HepG2 (cell line): ENCODE results near the gene PTEN. TPM values are rescaled to one million over a fixed set of nuclear protein-coding genes. Genes with fewer than 3 reads are reported as not detected.

ENCODE experiments used
- PCBP2 ChIP-seq: fragments of 200-400 bp; formaldehyde crosslinking; optimal IDR thresholded peaks from 2 replicates; pipeline ENCODE3; 2018; ENCODE audit warnings: low read length, low read depth; ENCODE audit not compliant: poor library complexity, severe bottlenecking
- PPARG ChIP-seq: conservative IDR thresholded peaks from 2 replicates; pipeline ENCODE4 v1.6.1; 2016; ENCODE audit warnings: missing biosample characterization, missing genetic modification reagents
- ZBTB20 ChIP-seq: sonication (generic); formaldehyde crosslinking; IDR thresholded peaks from 2 replicates; pipeline ENCODE4 v1.8.1; 2023; ENCODE audit warnings: missing genetic modification reagents, low read depth, mild to moderate bottlenecking, borderline replicate concordance
- ZBTB38 ChIP-seq: sonication (generic); formaldehyde crosslinking; IDR thresholded peaks from 2 replicates; pipeline ENCODE4 v1.5.1; 2020; ENCODE audit warnings: mild to moderate bottlenecking, missing genetic modification reagents
- ZFAT ChIP-seq: sonication (generic); formaldehyde crosslinking; conservative IDR thresholded peaks from 2 replicates; pipeline ENCODE4 v1.8.1; 2023; ENCODE audit warnings: missing genetic modification reagents, inconsistent platforms
- ZNF256 ChIP-seq: sonication (generic); formaldehyde crosslinking; conservative IDR thresholded peaks from 2 replicates; pipeline ENCODE4 v1.4.0; 2020; ENCODE audit warnings: missing genetic modification reagents
- ZNF644 ChIP-seq: IDR thresholded peaks from 2 replicates; pipeline ENCODE4 v1.6.1; 2016; ENCODE audit warnings: low read depth
- ZNF777 ChIP-seq: sonication (generic); formaldehyde crosslinking; IDR thresholded peaks from 2 replicates; pipeline ENCODE4 v1.4.0; 2020; ENCODE audit warnings: missing genetic modification reagents
- ZNF780A ChIP-seq: sonication (generic); formaldehyde crosslinking; IDR thresholded peaks from 2 replicates; pipeline ENCODE4 v1.8.0; 2022; ENCODE audit warnings: mild to moderate bottlenecking, missing genetic modification reagents, moderate library complexity
- ZNF788 ChIP-seq: sonication (generic); formaldehyde crosslinking; IDR thresholded peaks from 2 replicates; pipeline ENCODE4 v1.5.0; 2020; ENCODE audit warnings: mild to moderate bottlenecking, missing genetic modification reagents, borderline replicate concordance
- polyA plus RNA-seq, 8 experiments: library from polyadenylated mRNA; depleted of rRNA in 3 of 8; stranded (reverse) in 7 of 8; unstranded in 1 of 8; fragments of >200 nt; fragmentation: Illumina TruSeq in 4 of 8; extraction: Trizol in 4 of 8; gene quantifications; 2 replicates each; pipeline versions ENCODE4 v1.2.1 to v1.2.3, GENCODE V29; 2011 to 2016; ENCODE audit warnings: low read depth in 4 of 8, missing spikeins in 1 of 8, mixed read lengths in 1 of 8; ENCODE audit not compliant: insufficient read depth in 1 of 8
- total RNA-seq, 5 experiments: library from RNA; depleted of rRNA; stranded (reverse); fragments of >200 nt; fragmentation: Illumina TruSeq; extraction: Trizol; gene quantifications; 2 replicates each; pipeline ENCODE4 v1.2.3, GENCODE V29; 2016; ENCODE audit warnings: low read depth in 1 of 5
- TF ChIP-seq, protein P1 (sequence below): sonication (generic); formaldehyde crosslinking; conservative IDR thresholded peaks from 2 replicates; pipeline ENCODE4 v1.8.0; 2022; ENCODE audit warnings: missing genetic modification reagents
- TF ChIP-seq, protein P2 (sequence below): sonication (generic); formaldehyde crosslinking; IDR thresholded peaks from 2 replicates; pipeline ENCODE4 v1.5.0; 2020; ENCODE audit warnings: missing genetic modification reagents
- TF ChIP-seq, protein P3 (sequence below): sonication (generic); formaldehyde crosslinking; IDR thresholded peaks from 2 replicates; pipeline ENCODE4 v1.9.0; 2021; ENCODE audit warnings: missing genetic modification reagents, mild to moderate bottlenecking, borderline replicate concordance
- TF ChIP-seq, protein P4 (sequence below): sonication (generic); formaldehyde crosslinking; IDR thresholded peaks from 2 replicates; pipeline ENCODE4 v1.4.0; 2020; ENCODE audit warnings: mild to moderate bottlenecking, missing genetic modification reagents
- TF ChIP-seq, protein P5 (sequence below), 2 experiments: sonication (generic) in 1 of 2; formaldehyde crosslinking in 1 of 2; IDR thresholded peaks; 2 replicates each; pipeline versions ENCODE4 v1.4.0 to v1.6.1; 2018 to 2020; ENCODE audit warnings: missing genetic modification reagents in 2 of 2, borderline replicate concordance in 1 of 2, low read depth in 1 of 2, mild to moderate bottlenecking in 1 of 2, missing biosample characterization in 1 of 2
- TF ChIP-seq, protein P6 (sequence below): sonication (generic); formaldehyde crosslinking; IDR thresholded peaks from 2 replicates; pipeline ENCODE4 v1.5.1; 2020; ENCODE audit warnings: mild to moderate bottlenecking, missing genetic modification reagents, moderate library complexity
- TF ChIP-seq, protein P7 (sequence below): sonication (generic); formaldehyde crosslinking; IDR thresholded peaks from 2 replicates; pipeline ENCODE4 v1.4.0; 2020; ENCODE audit warnings: missing genetic modification reagents, low read depth, mild to moderate bottlenecking, borderline replicate concordance

Gene PTEN
- total and polyA plus RNA-seq, 2 of the 13 experiments (the other 11 are each of a cell fraction or from before 2014, with no cell fraction given) = 30.3 to 61.3 TPM

DNA sequence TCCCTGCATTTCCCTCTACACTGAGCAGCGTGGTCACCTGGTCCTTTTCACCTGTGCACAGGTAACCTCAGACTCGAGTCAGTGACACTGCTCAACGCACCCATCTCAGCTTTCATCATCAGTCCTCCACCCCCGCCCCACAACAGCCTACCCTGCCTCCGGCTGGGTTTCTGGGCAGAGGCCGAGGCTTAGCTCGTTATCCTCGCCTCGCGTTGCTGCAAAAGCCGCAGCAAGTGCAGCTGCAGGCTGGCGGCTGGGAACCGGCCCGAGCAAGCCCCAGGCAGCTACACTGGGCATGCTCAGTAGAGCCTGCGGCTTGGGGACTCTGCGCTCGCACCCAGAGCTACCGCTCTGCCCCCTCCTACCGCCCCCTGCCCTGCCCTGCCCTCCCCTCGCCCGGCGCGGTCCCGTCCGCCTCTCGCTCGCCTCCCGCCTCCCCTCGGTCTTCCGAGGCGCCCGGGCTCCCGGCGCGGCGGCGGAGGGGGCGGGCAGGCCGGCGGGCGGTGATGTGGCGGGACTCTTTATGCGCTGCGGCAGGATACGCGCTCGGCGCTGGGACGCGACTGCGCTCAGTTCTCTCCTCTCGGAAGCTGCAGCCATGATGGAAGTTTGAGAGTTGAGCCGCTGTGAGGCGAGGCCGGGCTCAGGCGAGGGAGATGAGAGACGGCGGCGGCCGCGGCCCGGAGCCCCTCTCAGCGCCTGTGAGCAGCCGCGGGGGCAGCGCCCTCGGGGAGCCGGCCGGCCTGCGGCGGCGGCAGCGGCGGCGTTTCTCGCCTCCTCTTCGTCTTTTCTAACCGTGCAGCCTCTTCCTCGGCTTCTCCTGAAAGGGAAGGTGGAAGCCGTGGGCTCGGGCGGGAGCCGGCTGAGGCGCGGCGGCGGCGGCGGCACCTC is at the start of gene PTEN, which contains the start of gene KLLN (continued):
- TF ChIP-seq, protein P1, sequence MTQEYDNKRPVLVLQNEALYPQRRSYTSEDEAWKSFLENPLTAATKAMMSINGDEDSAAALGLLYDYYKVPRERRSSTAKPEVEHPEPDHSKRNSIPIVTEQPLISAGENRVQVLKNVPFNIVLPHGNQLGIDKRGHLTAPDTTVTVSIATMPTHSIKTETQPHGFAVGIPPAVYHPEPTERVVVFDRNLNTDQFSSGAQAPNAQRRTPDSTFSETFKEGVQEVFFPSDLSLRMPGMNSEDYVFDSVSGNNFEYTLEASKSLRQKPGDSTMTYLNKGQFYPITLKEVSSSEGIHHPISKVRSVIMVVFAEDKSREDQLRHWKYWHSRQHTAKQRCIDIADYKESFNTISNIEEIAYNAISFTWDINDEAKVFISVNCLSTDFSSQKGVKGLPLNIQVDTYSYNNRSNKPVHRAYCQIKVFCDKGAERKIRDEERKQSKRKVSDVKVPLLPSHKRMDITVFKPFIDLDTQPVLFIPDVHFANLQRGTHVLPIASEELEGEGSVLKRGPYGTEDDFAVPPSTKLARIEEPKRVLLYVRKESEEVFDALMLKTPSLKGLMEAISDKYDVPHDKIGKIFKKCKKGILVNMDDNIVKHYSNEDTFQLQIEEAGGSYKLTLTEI (CRISPR knock-in tag) = no peak
- TF ChIP-seq ZFAT (CRISPR knock-in tag) = 0 out of 2 replicates have a peak, but pooled peaks have one; percentile 37
- TF ChIP-seq ZNF780A (CRISPR knock-in tag) = peak; percentile 55; the same call in 1 of the 2 replicates
- TF ChIP-seq, protein P2, sequence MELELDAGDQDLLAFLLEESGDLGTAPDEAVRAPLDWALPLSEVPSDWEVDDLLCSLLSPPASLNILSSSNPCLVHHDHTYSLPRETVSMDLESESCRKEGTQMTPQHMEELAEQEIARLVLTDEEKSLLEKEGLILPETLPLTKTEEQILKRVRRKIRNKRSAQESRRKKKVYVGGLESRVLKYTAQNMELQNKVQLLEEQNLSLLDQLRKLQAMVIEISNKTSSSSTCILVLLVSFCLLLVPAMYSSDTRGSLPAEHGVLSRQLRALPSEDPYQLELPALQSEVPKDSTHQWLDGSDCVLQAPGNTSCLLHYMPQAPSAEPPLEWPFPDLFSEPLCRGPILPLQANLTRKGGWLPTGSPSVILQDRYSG (CRISPR knock-in tag) = peak; percentile 29; the same call in 1 of the 2 replicates
- TF ChIP-seq, protein P3, sequence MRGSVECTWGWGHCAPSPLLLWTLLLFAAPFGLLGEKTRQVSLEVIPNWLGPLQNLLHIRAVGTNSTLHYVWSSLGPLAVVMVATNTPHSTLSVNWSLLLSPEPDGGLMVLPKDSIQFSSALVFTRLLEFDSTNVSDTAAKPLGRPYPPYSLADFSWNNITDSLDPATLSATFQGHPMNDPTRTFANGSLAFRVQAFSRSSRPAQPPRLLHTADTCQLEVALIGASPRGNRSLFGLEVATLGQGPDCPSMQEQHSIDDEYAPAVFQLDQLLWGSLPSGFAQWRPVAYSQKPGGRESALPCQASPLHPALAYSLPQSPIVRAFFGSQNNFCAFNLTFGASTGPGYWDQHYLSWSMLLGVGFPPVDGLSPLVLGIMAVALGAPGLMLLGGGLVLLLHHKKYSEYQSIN = no peak
- no peak for TF ChIP-seq PCBP2
- 0 out of 2 replicates have a peak, but pooled peaks have one; percentile 7 for TF ChIP-seq ZBTB20 (CRISPR knock-in tag)
- TF ChIP-seq, protein P4, sequence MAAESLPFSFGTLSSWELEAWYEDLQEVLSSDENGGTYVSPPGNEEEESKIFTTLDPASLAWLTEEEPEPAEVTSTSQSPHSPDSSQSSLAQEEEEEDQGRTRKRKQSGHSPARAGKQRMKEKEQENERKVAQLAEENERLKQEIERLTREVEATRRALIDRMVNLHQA (CRISPR knock-in tag) = no peak
- TF ChIP-seq, protein P5, sequence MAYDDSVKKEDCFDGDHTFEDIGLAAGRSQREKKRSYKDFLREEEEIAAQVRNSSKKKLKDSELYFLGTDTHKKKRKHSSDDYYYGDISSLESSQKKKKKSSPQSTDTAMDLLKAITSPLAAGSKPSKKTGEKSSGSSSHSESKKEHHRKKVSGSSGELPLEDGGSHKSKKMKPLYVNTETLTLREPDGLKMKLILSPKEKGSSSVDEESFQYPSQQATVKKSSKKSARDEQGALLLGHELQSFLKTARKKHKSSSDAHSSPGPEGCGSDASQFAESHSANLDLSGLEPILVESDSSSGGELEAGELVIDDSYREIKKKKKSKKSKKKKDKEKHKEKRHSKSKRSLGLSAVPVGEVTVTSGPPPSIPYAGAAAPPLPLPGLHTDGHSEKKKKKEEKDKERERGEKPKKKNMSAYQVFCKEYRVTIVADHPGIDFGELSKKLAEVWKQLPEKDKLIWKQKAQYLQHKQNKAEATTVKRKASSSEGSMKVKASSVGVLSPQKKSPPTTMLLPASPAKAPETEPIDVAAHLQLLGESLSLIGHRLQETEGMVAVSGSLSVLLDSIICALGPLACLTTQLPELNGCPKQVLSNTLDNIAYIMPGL (CRISPR knock-in tag; IDR thresholded peaks at IDR 0.05; ENCODE audit: borderline replicate concordance in 1 of 2, low read depth in 1 of 2) = peak; percentile 84 to 90; a peak in 3 of 4 replicates
- no peak for TF ChIP-seq ZNF256 (CRISPR knock-in tag)
- TF ChIP-seq ZNF644 (CRISPR knock-in tag) = 0 out of 2 replicates have a peak, but pooled peaks have one; percentile 15
- TF ChIP-seq ZBTB38 (CRISPR knock-in tag) = peak; percentile 62; the same call in 1 of the 2 replicates
- TF ChIP-seq PPARG (CRISPR knock-in tag) = peak; percentile 54
- TF ChIP-seq, protein P6, sequence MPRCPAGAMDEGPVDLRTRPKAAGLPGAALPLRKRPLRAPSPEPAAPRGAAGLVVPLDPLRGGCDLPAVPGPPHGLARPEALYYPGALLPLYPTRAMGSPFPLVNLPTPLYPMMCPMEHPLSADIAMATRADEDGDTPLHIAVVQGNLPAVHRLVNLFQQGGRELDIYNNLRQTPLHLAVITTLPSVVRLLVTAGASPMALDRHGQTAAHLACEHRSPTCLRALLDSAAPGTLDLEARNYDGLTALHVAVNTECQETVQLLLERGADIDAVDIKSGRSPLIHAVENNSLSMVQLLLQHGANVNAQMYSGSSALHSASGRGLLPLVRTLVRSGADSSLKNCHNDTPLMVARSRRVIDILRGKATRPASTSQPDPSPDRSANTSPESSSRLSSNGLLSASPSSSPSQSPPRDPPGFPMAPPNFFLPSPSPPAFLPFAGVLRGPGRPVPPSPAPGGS (CRISPR knock-in tag) = peak; percentile 86
- TF ChIP-seq ZNF788 = peak; percentile 56; the same call in 1 of the 2 replicates
- peak; percentile 76 for TF ChIP-seq ZNF777 (CRISPR knock-in tag)
- TF ChIP-seq, protein P7, sequence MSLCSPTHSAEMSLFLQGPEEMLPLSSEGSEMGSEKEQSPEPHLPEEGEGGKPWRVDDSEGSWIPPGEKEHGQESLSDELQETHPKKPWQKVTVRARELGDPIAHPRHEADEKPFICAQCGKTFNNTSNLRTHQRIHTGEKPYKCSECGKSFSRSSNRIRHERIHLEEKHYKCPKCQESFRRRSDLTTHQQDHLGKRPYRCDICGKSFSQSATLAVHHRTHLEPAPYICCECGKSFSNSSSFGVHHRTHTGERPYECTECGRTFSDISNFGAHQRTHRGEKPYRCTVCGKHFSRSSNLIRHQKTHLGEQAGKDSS (CRISPR knock-in tag) = peak; percentile 91; the same call in 1 of the 2 replicates
